ENCODE measurements around the gene PRKCB.
"Not testable (repeated sequence)": the region's sequence is repeated elsewhere in the genome, so short reads cannot be mapped to it uniquely, and the experiment has no call there.

The PRKCB gene

DNA sequence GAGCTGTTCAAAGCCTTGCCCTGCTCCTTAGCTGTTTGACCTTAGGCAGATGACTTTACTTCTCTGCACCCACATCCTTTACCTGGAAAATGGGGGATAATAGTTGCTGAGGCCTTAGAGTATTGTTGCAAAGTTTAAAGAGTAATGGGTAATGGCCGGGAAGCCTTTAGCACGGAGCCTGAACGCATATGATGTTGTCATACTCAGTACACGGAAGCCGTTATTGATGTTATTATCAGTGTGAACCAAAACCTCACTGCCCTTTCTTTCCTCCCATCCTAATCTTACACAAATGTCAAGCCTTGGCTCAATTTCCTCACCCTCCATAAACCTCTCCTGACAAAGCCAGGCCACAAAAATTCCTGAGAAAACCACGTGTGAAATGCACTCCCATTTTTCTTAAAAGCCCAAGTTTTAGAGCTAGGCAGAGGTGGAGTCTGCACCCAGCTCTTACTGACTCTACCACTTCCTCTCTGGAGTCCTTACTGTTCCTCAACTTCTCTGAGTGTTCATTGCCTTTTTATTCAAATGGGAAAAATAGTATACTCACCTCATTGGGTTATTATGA is 353.1 kb downstream of the PRKCB start:
- DNase-seq = no peak

- DNase-seq = no peak
Observed at GRCh38 chr16:24189941-24190340, 354.2 kb downstream of the PRKCB start.

- no peak for DNase-seq
Observed at GRCh38 chr16:24191876-24192402, 356.2 kb downstream of the PRKCB start.

GRCh38 chr16:24195221-24195620 is 359.4 kb downstream of the PRKCB start:
- no peak for DNase-seq

- no peak for DNase-seq
Observed at GRCh38 chr16:24198807-24199533, 363.2 kb downstream of the PRKCB start.

DNA sequence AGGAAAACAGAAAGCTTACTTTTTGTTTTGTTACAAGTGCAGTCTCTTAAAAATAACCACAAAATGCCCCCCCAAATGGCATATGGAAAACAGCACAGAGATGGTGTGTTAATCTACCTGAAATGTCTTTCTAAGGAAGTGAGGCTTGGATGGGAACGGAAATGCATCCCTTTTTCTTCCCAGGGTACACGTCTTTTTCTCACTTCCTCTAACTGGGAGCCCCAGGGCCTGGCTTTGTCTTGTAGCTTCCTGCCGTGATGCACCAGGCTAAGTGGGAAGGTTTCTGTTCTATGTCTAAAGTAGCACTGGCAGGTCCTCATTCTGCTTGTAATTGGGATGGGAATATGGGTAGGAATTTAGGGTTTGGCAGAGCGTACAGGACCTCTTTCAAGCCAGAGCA is 367.9 kb downstream of the PRKCB start:
- DNase-seq = no peak

- DNase-seq = no peak
Observed at GRCh38 chr16:24204150-24204665, 368.4 kb downstream of the PRKCB start.

DNA sequence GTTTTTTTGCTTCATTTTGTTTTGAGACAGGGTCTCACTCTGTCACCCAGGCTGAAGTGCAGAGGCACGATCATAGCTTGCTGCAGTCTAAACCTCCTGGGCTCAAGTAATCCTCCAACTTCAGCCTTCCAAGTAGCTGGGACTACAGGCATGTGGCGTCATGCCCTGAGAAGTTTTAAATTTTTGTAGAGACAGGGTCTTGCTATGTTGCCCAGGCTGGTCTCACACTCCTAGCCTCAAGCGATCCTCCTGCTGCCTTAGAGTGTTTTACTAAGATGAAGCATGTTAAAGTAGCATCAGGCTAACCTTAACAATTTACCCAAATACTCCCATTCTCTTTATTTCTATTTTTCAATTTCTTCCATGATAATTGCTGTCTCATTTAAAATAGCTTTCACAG is 371.1 kb downstream of the PRKCB start:
- DNase-seq = no peak

GRCh38 chr16:24208710-24209109 is 372.9 kb downstream of the PRKCB start:
- no peak for DNase-seq

- no peak for DNase-seq
Observed at GRCh38 chr16:24214992-24215391, 379.2 kb downstream of the PRKCB start.

- DNase-seq = no peak
Observed at GRCh38 chr16:24216961-24217360, 381.2 kb downstream of the PRKCB start.

- DNase-seq = no peak
Observed at GRCh38 chr16:24217461-24217860, 381.7 kb downstream of the PRKCB start.

DNA sequence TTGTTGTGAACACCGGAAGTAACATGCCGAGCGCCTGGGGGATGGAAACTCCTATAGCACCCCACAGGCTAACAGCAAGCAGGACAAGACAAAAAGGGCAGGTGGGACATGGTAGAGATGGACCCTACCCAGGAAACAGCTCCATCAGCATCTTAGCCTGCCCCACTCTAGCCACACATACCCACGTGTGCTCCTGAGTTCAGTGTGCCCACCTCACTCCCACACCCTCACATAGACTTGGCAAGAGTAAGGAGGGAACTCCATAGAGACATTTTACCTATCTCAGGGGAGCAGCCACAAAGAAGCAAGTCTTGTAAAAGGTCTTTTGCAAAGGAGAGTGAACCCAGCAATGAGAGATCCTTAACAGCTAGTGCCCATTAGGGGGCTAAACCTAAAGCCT is 382.5 kb downstream of the PRKCB start:
- no peak for DNase-seq

- DNase-seq = no peak
Observed at GRCh38 chr16:24221219-24221618, 385.4 kb downstream of the PRKCB start.

- DNase-seq = no peak
Observed at GRCh38 chr16:24228514-24228913, 392.7 kb downstream of the PRKCB start.

DNA sequence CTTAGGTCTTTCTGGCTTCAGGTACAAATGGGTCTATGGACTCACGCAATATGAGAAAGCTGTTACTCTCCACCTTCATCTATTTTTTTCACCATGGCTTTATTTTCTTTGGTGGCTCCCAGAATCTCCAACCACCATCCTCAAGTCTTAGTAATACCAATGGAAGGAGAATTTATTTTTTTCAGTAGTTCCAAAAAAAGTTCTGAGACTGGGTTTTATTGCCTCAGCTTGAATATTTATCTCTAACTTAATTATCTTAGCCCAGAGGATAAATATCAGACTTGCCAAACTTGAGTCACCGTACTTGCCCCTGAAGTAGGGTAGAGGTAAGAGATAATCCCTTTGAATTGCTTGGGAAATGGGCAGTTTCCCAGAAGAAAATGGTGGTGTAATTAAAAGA is 397.2 kb downstream of the PRKCB start:
- no peak for DNase-seq

DNA sequence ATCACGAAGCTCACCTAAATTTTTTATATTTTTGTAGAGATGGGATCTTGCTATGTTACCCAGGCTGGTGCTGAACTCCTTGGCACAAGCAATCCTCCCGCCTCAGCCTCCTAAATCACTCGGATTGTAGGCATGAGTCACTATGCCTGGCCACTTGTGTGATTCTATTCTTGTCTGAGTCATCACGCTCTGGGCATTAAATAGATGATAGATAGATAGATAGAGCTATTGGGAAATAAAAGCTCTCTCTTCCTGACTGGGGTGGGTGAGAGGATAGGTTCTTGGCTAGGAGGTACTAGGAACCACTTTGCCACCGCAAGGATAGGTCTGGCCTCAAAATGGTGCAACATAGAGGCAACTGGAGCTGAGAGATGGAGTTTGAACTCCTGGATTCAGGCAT is 399.0 kb downstream of the PRKCB start:
- DNase-seq = no peak

DNA sequence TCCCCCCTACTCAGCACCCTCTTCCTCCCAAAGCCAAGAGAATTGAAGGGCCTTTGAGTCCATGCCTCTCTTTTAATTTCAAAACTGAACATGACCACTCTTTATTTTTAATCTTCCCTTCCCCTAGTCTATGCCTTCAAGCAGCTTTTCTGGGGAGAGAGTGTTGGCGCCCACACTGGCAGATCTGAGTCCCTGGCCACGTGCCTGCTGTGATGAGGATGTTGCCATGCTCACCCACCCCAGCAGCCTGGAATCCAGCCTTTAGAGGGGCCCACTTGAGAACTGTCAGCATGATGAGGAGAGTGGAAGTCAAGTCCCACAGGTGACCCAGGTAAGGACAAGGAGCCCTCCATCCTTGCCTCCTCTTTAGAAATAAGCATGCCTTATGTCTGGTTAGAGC is 400.0 kb downstream of the PRKCB start:
- DNase-seq = no peak

DNA sequence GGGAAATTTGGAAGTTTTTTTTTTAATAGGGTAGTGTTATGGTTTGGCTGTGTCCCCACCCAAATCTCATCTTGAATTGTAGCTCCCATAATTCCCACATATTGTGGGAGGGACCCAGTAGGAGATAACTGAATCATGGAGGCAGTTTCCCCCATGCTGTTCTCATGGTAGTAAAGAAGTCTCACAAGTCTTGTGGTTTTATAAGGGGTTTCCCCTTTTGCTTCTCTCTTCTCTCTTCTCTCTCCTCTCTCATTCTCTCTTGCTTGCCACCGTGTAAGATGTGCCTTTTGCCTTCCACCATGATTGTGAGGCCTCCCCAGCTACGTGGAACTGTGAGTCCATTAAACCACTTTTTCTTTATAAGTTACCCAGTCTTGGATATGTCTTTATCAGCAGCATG is 403.1 kb downstream of the PRKCB start:
- DNase-seq = not testable (repeated sequence)

- DNase-seq = no peak
Observed at GRCh38 chr16:24246911-24247607, 411.3 kb downstream of the PRKCB start.

DNA sequence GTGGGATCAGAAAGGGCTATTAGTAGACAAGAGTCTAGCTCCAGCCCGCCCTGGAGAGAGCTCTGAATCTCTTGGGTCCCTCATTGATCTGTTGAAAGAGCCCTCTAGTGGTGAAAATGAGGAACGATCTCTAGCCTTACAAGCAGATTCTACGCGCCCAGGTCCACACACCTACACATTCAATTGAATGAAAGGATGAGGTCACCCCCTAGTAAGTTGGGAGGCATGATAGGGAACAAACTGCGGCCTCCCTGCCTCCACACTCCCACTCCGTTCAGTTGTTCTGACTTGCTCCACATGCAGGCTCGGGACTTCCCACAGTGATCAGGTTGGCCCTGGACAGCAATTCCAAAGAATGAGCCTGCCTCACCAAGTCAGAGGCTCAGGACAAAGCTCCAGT is 417.4 kb downstream of the PRKCB start:
- peak; percentile 40 for DNase-seq

- DNase-seq = peak; percentile 14
Observed at GRCh38 chr16:24255456-24256371, 419.9 kb downstream of the PRKCB start, which contains the start of gene CACNG3. TSS of gene CACNG3 (plus strand) at chr16:24256335. CDS start at chr16:24256755, 420 bp downstream.

GRCh38 chr16:24257958-24258357 is 422.2 kb downstream of the PRKCB start:
- no peak for DNase-seq

All from CD4-positive, alpha-beta T cell treated with Interleukin-17A for 4 hours (primary cell).